HepG2 (cell line): ENCODE measurements around the gene PRPF38A. TPM values are rescaled to one million over a fixed set of nuclear protein-coding genes. Genes with fewer than 3 reads are reported as not detected.

Source experiments
- ATAC-seq: fragments of 200-7000 bp; cut with Tn5 transposase; 3 replicates; pipeline ENCODE4 v1.9.1; 2020; ENCODE audit warnings: mild to moderate bottlenecking, moderate library complexity
- BruUV-seq: library from RNA; stranded (reverse); fragments of 400-500 nt; replicated peaks from 2 replicates; lab custom pipeline; 2021; lab: Mats Ljungman, UMichigan
- CTCF ChIA-PET: fragments of 300-600 bp; formaldehyde crosslinking; extraction: SDS; loops from one replicate; lab custom pipeline; 2021; ENCODE audit warnings: low total read pairs, inconsistent platforms, low intra/inter-chr PET ratio; lab: Yijun Ruan, JAX
- POLR2A ChIA-PET: fragments of 350-600 bp; sonication (Branson Sonifier 250); formaldehyde crosslinking; loops from one replicate; lab custom pipeline; 2020; ENCODE audit warnings: antibody characterized with exemption, inconsistent platforms; lab: Yijun Ruan, JAX
- DNase-seq: peaks from one replicate; pipeline ENCODE4 v3.0.0-alpha.2; 2015; ENCODE audit warnings: low spot score
- FAIRE-seq: peaks from 3 replicates; lab custom pipeline; 2011; peaks lifted over from hg19 to GRCh38; lab: Jason Lieb, UNC
- H2AFZ ChIP-seq: one replicate; pipeline ENCODE4 v1.6.1; 2011; ENCODE audit warnings: low read length, inconsistent platforms
- H3K27ac ChIP-seq: fragments of 300-600 bp; 3 replicates; pipeline ENCODE4 v1.8.0; 2011; ENCODE audit warnings: mixed run types, mild to moderate bottlenecking, mixed read lengths, low read length, inconsistent platforms; ENCODE audit not compliant: insufficient read depth; ENCODE audit errors: extremely low read length
- H3K27me3 ChIP-seq, 2 experiments: fragments of 200-600 bp in 1 of 2; 2 replicates in 1 of 2; 3 replicates in 1 of 2; pipeline versions ENCODE4 v1.6.0 to v1.8.0; 2011; ENCODE audit warnings: low read length in 2 of 2, mild to moderate bottlenecking in 2 of 2, moderate library complexity in 2 of 2, inconsistent platforms in 1 of 2; ENCODE audit not compliant: insufficient read depth in 2 of 2, control insufficient read depth in 1 of 2
- H3K36me3 ChIP-seq, 2 experiments: fragments of 200-600 bp in 1 of 2; replicated peaks in 1 of 2; 2 replicates in 1 of 2; 3 replicates in 1 of 2; pipeline versions ENCODE4 v1.5.1 to v1.8.0; 2011; ENCODE audit warnings: low read length in 2 of 2, inconsistent platforms in 1 of 2; ENCODE audit not compliant: insufficient read depth in 2 of 2, control insufficient read depth in 1 of 2
- H3K4me1 ChIP-seq: 2 replicates; pipeline ENCODE4 v1.5.1; 2012; ENCODE audit warnings: low read length, inconsistent platforms; ENCODE audit not compliant: insufficient read depth
- H3K4me2 ChIP-seq: 2 replicates; pipeline ENCODE4 v1.6.0; 2011; ENCODE audit warnings: low read depth, low read length, inconsistent platforms
- H3K4me3 ChIP-seq, 3 experiments: fragments of 200-600 bp in 1 of 3; sonication (generic), shearing (Covaris generic) in 1 of 3; replicated peaks in 1 of 3; 2 replicates each; pipeline ENCODE4 v1.5.1; 2011 to 2016; ENCODE audit warnings: low read length in 3 of 3, inconsistent platforms in 2 of 3, low read depth in 2 of 3, mild to moderate bottlenecking in 2 of 3, control low read depth in 1 of 3, mixed read lengths in 1 of 3; ENCODE audit not compliant: insufficient read depth in 1 of 3
- H3K79me2 ChIP-seq: one replicate; pipeline ENCODE4 v1.6.1; 2011; ENCODE audit warnings: low read length, inconsistent platforms; ENCODE audit not compliant: insufficient read depth
- H3K9ac ChIP-seq: 2 replicates; pipeline ENCODE4 v1.6.0; 2011; ENCODE audit warnings: mild to moderate bottlenecking, low read depth, low read length, inconsistent platforms; ENCODE audit not compliant: insufficient read depth
- H3K9me3 ChIP-seq: 2 replicates; pipeline ENCODE4 v1.5.1; 2012; ENCODE audit warnings: mild to moderate bottlenecking, low read length
- H4K20me1 ChIP-seq: 2 replicates; pipeline ENCODE4 v1.6.0; 2011; ENCODE audit warnings: inconsistent platforms, mild to moderate bottlenecking, low read length, moderate library complexity; ENCODE audit not compliant: insufficient read depth
- HDAC2 ChIP-seq: sonication (generic); formaldehyde crosslinking; IDR thresholded peaks from 2 replicates; pipeline ENCODE4 v1.4.0; 2020; ENCODE audit warnings: missing genetic modification reagents
- KAT7 ChIP-seq: IDR thresholded peaks from 2 replicates; pipeline ENCODE4 v1.6.1; 2018; ENCODE audit warnings: borderline replicate concordance, missing compliant biosample characterization
- KLF9 ChIP-seq: IDR thresholded peaks from 2 replicates; pipeline ENCODE4 v1.6.1; 2016; ENCODE audit warnings: low read depth
- NFE2 ChIP-seq: sonication (generic); formaldehyde crosslinking; IDR thresholded peaks from 2 replicates; pipeline ENCODE4 v1.4.0; 2020; ENCODE audit warnings: missing genetic modification reagents
- PAX8 ChIP-seq: sonication (generic); formaldehyde crosslinking; IDR thresholded peaks from 2 replicates; pipeline ENCODE4 v1.8.0; 2022; ENCODE audit warnings: mild to moderate bottlenecking, missing genetic modification reagents, borderline replicate concordance
- PPARG ChIP-seq: conservative IDR thresholded peaks from 2 replicates; pipeline ENCODE4 v1.6.1; 2016; ENCODE audit warnings: missing biosample characterization, missing genetic modification reagents
- RAD51 ChIP-seq: fragments of 450-650 bp; IDR thresholded peaks from 2 replicates; pipeline ENCODE4 v1.6.1; 2016; ENCODE audit warnings: borderline replicate concordance
- SRSF4 ChIP-seq: fragments of 200-400 bp; formaldehyde crosslinking; IDR thresholded peaks from one replicate; pipeline ENCODE4 v1.6.1; 2018; ENCODE audit warnings: mild to moderate bottlenecking, low read depth, low read length, moderate library complexity; ENCODE audit not compliant: poor library complexity, severe bottlenecking
- ZNF138 ChIP-seq: sonication (generic); formaldehyde crosslinking; IDR thresholded peaks from 2 replicates; pipeline ENCODE4 v1.5.0; 2020; ENCODE audit warnings: mild to moderate bottlenecking, low read depth, missing genetic modification reagents
- ZNF367 ChIP-seq: sonication (generic); formaldehyde crosslinking; IDR thresholded peaks from 2 replicates; pipeline ENCODE4 v1.4.0; 2020; ENCODE audit warnings: missing genetic modification reagents, borderline replicate concordance
- ZNF761 ChIP-seq: sonication (generic); formaldehyde crosslinking; conservative IDR thresholded peaks from 2 replicates; pipeline ENCODE4 v1.4.0; 2020; ENCODE audit warnings: mild to moderate bottlenecking, missing genetic modification reagents
- WGBS: methylation state at CpG from one replicate; pipeline ENCODE4 v1.1.6; 2017; ENCODE audit warnings: low lambda C conversion rate; 5-methylcytosine and 5-hydroxymethylcytosine counted together
- in situ Hi-C: cut with HindIII; loops from 2 replicates; pipeline ENCODE4 v1.10.0; 2017; ENCODE audit warnings: low pct_unique_long_range_greater_than_20kb; ENCODE audit not compliant: extremely low pct_ligation_motif_present
- intact Hi-C: fragments of 100-400 bp; cut with micrococcal nuclease; formaldehyde crosslinking; loops from one replicate; pipeline ENCODE4 v1.10.0; 2022; ENCODE audit not compliant: unreplicated experiment
- polyA plus RNA-seq, 8 experiments: library from polyadenylated mRNA; depleted of rRNA in 3 of 8; stranded (reverse) in 7 of 8; unstranded in 1 of 8; fragments of >200 nt; fragmentation: Illumina TruSeq in 4 of 8; extraction: Trizol in 4 of 8; gene quantifications; 2 replicates each; pipeline versions ENCODE4 v1.2.1 to v1.2.3, GENCODE V29; 2011 to 2016; ENCODE audit warnings: low read depth in 4 of 8, missing spikeins in 1 of 8, mixed read lengths in 1 of 8; ENCODE audit not compliant: insufficient read depth in 1 of 8
- total RNA-seq, 5 experiments: library from RNA; depleted of rRNA; stranded (reverse); fragments of >200 nt; fragmentation: Illumina TruSeq; extraction: Trizol; gene quantifications; 2 replicates each; pipeline ENCODE4 v1.2.3, GENCODE V29; 2016; ENCODE audit warnings: low read depth in 1 of 5
- TF ChIP-seq, protein P1 (sequence below): sonication (generic); formaldehyde crosslinking; IDR thresholded peaks from 2 replicates; pipeline ENCODE4 v1.4.0; 2020; ENCODE audit warnings: mild to moderate bottlenecking, missing genetic modification reagents
- TF ChIP-seq, protein P2 (sequence below): IDR thresholded peaks from 2 replicates; pipeline ENCODE4 v1.4.0; 2020; ENCODE audit warnings: mild to moderate bottlenecking, missing genetic modification reagents
- TF ChIP-seq, protein P3 (sequence below): IDR thresholded peaks from 2 replicates; pipeline ENCODE4 v1.6.1; 2016; ENCODE audit warnings: missing compliant biosample characterization, missing genetic modification reagents, borderline replicate concordance
- TF ChIP-seq, protein P4 (sequence below): IDR thresholded peaks from 2 replicates; pipeline ENCODE4 v1.6.1; 2016
- TF ChIP-seq, protein P5 (sequence below): IDR thresholded peaks from 2 replicates; pipeline ENCODE4 v1.6.1; 2016; ENCODE audit warnings: control low read depth

The PRPF38A gene
- total and polyA plus RNA-seq, 2 of the 13 experiments (the other 11 are each of a cell fraction or from before 2014, with no cell fraction given): 18.3 to 45.5 TPM

DNA sequence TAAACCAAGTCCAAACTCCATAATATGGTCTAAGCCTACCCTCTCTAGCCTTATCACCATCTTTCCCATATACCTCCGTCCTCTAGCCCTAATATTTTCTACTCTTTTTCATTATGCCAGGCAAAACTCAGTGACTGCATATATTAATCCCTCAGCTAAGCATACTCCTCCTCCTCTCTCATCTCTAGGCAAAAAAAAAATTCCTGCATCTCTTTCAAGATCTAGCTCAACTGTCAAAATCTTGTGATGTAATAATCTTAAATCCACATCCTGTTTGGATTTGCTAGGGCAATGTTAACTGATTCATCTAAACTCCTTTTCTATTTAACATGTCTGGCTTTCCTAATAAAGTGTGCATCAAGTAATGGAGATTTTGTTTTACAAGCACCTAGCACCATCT is 20.4 kb downstream of the PRPF38A start (continued):
- TF ChIP-seq, protein P1, sequence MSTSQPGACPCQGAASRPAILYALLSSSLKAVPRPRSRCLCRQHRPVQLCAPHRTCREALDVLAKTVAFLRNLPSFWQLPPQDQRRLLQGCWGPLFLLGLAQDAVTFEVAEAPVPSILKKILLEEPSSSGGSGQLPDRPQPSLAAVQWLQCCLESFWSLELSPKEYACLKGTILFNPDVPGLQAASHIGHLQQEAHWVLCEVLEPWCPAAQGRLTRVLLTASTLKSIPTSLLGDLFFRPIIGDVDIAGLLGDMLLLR (CRISPR knock-in tag): no peak
- TF ChIP-seq ZNF138 (CRISPR knock-in tag) (no peak), RAD51 (no peak), HDAC2 (no peak), NFE2 (CRISPR knock-in tag) (no peak), SRSF4 (no peak)
- TF ChIP-seq, protein P2, sequence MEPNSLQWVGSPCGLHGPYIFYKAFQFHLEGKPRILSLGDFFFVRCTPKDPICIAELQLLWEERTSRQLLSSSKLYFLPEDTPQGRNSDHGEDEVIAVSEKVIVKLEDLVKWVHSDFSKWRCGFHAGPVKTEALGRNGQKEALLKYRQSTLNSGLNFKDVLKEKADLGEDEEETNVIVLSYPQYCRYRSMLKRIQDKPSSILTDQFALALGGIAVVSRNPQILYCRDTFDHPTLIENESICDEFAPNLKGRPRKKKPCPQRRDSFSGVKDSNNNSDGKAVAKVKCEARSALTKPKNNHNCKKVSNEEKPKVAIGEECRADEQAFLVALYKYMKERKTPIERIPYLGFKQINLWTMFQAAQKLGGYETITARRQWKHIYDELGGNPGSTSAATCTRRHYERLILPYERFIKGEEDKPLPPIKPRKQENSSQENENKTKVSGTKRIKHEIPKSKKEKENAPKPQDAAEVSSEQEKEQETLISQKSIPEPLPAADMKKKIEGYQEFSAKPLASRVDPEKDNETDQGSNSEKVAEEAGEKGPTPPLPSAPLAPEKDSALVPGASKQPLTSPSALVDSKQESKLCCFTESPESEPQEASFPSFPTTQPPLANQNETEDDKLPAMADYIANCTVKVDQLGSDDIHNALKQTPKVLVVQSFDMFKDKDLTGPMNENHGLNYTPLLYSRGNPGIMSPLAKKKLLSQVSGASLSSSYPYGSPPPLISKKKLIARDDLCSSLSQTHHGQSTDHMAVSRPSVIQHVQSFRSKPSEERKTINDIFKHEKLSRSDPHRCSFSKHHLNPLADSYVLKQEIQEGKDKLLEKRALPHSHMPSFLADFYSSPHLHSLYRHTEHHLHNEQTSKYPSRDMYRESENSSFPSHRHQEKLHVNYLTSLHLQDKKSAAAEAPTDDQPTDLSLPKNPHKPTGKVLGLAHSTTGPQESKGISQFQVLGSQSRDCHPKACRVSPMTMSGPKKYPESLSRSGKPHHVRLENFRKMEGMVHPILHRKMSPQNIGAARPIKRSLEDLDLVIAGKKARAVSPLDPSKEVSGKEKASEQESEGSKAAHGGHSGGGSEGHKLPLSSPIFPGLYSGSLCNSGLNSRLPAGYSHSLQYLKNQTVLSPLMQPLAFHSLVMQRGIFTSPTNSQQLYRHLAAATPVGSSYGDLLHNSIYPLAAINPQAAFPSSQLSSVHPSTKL (CRISPR knock-in tag): no peak

DNA sequence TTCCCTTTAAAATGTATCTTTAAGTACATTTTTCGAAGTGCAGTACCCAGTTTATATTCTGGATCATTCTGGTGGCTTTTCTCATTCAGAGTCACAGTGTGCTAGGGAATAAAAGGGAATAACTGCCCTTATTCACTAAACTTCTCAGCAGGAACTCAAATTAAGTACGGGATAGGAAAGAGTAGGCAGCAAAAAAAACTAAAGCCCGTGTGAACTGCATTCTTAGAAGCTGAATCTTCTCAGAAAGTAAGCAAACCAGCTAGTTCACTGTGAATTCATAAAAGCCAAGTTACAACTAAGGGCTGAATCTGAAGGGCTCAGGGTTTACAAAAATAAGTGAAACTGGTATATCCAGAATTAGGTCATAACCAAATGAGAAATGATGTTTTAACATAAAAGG is 22.0 kb downstream of the PRPF38A start:
- peaks cover 11 to 54% of the 10 kb centered on the region in 2 experiments for H3K36me3 ChIP-seq
- H3K27me3 ChIP-seq: no peaks in the 10 kb centered on the region
- DNase-seq: no peak
- no peak for FAIRE-seq
- no peak overlapping the region for H3K4me2 ChIP-seq
- ATAC-seq: no peak
- ChIA-PET CTCF (no interaction called here), POLR2A (no interaction called here)
- H3K4me3 ChIP-seq: no peak overlapping the region
- WGBS: over 99% methylated on average over 3 of the region's 3 CpGs
- H3K9ac ChIP-seq: no peak overlapping the region
- no peaks in the 10 kb centered on the region for H3K4me1 ChIP-seq
- no peaks in the 10 kb centered on the region for H3K79me2 ChIP-seq
- intact Hi-C loops (no loop called here), in situ Hi-C loops (no loop called here)
- no TSS peak for BruUV-seq
- H3K9me3 ChIP-seq: no peaks in the 10 kb centered on the region
- no peaks in the 10 kb centered on the region for H4K20me1 ChIP-seq
- H3K27ac ChIP-seq: no peak overlapping the region
- H2AFZ ChIP-seq: no peak overlapping the region
- TF ChIP-seq KLF9 (CRISPR knock-in tag) (no peak), PPARG (CRISPR knock-in tag) (no peak), ZNF761 (CRISPR knock-in tag) (no peak), KAT7 (CRISPR knock-in tag) (no peak), PAX8 (no peak), ZNF367 (CRISPR knock-in tag) (no peak)
- TF ChIP-seq, protein P3, sequence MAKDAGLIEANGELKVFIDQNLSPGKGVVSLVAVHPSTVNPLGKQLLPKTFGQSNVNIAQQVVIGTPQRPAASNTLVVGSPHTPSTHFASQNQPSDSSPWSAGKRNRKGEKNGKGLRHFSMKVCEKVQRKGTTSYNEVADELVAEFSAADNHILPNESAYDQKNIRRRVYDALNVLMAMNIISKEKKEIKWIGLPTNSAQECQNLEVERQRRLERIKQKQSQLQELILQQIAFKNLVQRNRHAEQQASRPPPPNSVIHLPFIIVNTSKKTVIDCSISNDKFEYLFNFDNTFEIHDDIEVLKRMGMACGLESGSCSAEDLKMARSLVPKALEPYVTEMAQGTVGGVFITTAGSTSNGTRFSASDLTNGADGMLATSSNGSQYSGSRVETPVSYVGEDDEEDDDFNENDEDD (CRISPR knock-in tag): no peak
- TF ChIP-seq, protein P4, sequence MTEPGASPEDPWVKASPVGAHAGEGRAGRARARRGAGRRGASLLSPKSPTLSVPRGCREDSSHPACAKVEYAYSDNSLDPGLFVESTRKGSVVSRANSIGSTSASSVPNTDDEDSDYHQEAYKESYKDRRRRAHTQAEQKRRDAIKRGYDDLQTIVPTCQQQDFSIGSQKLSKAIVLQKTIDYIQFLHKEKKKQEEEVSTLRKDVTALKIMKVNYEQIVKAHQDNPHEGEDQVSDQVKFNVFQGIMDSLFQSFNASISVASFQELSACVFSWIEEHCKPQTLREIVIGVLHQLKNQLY: no peak
- TF ChIP-seq, protein P5, sequence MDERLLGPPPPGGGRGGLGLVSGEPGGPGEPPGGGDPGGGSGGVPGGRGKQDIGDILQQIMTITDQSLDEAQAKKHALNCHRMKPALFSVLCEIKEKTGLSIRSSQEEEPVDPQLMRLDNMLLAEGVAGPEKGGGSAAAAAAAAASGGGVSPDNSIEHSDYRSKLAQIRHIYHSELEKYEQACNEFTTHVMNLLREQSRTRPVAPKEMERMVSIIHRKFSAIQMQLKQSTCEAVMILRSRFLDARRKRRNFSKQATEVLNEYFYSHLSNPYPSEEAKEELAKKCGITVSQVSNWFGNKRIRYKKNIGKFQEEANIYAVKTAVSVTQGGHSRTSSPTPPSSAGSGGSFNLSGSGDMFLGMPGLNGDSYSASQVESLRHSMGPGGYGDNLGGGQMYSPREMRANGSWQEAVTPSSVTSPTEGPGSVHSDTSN: no peak
